GM23338 (cell line): ENCODE measurements around the gene SH3RF3. TPM values are rescaled to one million over a fixed set of nuclear protein-coding genes. Genes with fewer than 3 reads are reported as not detected.

ENCODE experiments used
- ATAC-seq: fragments of 200-7000 bp; cut with Tn5 transposase; 3 replicates; pipeline ENCODE4 v1.9.1; 2020
- DNase-seq: peaks from one replicate; pipeline ENCODE4 v3.0.0-alpha.2; 2015; ENCODE audit warnings: low spot score
- H2AFZ ChIP-seq: fragments of 200-600 bp; sonication (generic); 2 replicates; pipeline ENCODE4 v1.8.0; 2016; ENCODE audit warnings: antibody characterized with exemption, mild to moderate bottlenecking, moderate library complexity
- H3F3A ChIP-seq: fragments of 200-600 bp; sonication (generic); replicated peaks from 2 replicates; pipeline ENCODE4 v1.8.0; 2017; ENCODE audit warnings: antibody characterized with exemption, mixed run types, low read depth
- H3K27ac ChIP-seq: fragments of 200-600 bp; sonication (generic); 2 replicates; pipeline ENCODE4 v1.6.1; 2016; ENCODE audit warnings: low read depth
- H3K27me3 ChIP-seq: fragments of 200-600 bp; sonication (generic); 2 replicates; pipeline ENCODE4 v1.8.0; 2016; ENCODE audit warnings: mild to moderate bottlenecking, mixed run types, moderate library complexity; ENCODE audit not compliant: insufficient read depth
- H3K36me3 ChIP-seq: fragments of 200-600 bp; sonication (generic); 2 replicates; pipeline ENCODE4 v1.8.0; 2016; ENCODE audit warnings: mild to moderate bottlenecking; ENCODE audit not compliant: insufficient read depth
- H3K4me1 ChIP-seq: fragments of 200-600 bp; sonication (generic); 2 replicates; pipeline ENCODE4 v1.8.0; 2016; ENCODE audit warnings: mild to moderate bottlenecking, moderate library complexity; ENCODE audit not compliant: insufficient read depth
- H3K4me2 ChIP-seq: fragments of 200-600 bp; sonication (generic); 2 replicates; pipeline ENCODE4 v1.7.1; 2017; ENCODE audit warnings: mixed run types
- H3K4me3 ChIP-seq: fragments of 200-600 bp; sonication (generic); 2 replicates; pipeline ENCODE4 v1.6.1; 2016; ENCODE audit warnings: mixed run types
- H3K79me2 ChIP-seq: fragments of 200-600 bp; sonication (generic); replicated peaks from 2 replicates; pipeline ENCODE4 v1.8.0; 2017; ENCODE audit warnings: mild to moderate bottlenecking; ENCODE audit not compliant: insufficient read depth
- H3K9me2 ChIP-seq: fragments of 200-600 bp; sonication (generic); 2 replicates; pipeline ENCODE4 v1.8.0; 2017; ENCODE audit not compliant: insufficient read depth
- H4K20me1 ChIP-seq: fragments of 200-600 bp; sonication (generic); replicated peaks from 2 replicates; pipeline ENCODE4 v1.8.0; 2017; ENCODE audit warnings: mild to moderate bottlenecking; ENCODE audit not compliant: insufficient read depth
- H3K27ac Mint-ChIP-seq: 2 replicates; pipeline ENCODE4 v1.8.0; 2020; ENCODE audit warnings: inconsistent platforms, mild to moderate bottlenecking, moderate library complexity, mixed read lengths
- H3K27me3 Mint-ChIP-seq: 3 replicates; pipeline ENCODE4 v1.8.0; 2022; ENCODE audit warnings: low read depth, mild to moderate bottlenecking, moderate library complexity, mixed read lengths, inconsistent platforms; ENCODE audit not compliant: insufficient read depth, poor library complexity
- H3K36me3 Mint-ChIP-seq: 3 replicates; pipeline ENCODE4 v1.8.0; 2021; ENCODE audit warnings: low read depth, mild to moderate bottlenecking, inconsistent platforms, moderate library complexity, mixed read lengths
- H3K4me1 Mint-ChIP-seq: 3 replicates; pipeline ENCODE4 v1.8.0; 2020; ENCODE audit warnings: mild to moderate bottlenecking, inconsistent platforms, mixed read lengths
- H3K4me3 Mint-ChIP-seq: 3 replicates; pipeline ENCODE4 v1.8.0; 2021; ENCODE audit warnings: moderate library complexity, mild to moderate bottlenecking, inconsistent platforms, mixed read lengths
- H3K9me3 Mint-ChIP-seq: 3 replicates; pipeline ENCODE4 v1.8.0; 2020; ENCODE audit warnings: moderate library complexity, mild to moderate bottlenecking, inconsistent platforms, mixed read lengths
- CREB1 ChIP-seq: fragments of 250-450 bp; sonication (Bioruptor Pico); IDR thresholded peaks from 2 replicates; pipeline ENCODE4 v1.5.0; 2020; ENCODE audit warnings: low read depth, mild to moderate bottlenecking, moderate library complexity
- EZH2 ChIP-seq: fragments of 200-600 bp; sonication (generic); IDR thresholded peaks from one replicate; pipeline ENCODE4 v1.8.0; 2017; ENCODE audit warnings: antibody characterized with exemption, mild to moderate bottlenecking, low read depth; ENCODE audit not compliant: unreplicated experiment
- JUNB ChIP-seq: IDR thresholded peaks from one replicate; pipeline ENCODE4 v1.6.1; 2016; ENCODE audit warnings: antibody characterized with exemption; ENCODE audit not compliant: unreplicated experiment
- POLR2AphosphoS5 ChIP-seq: IDR thresholded peaks from 2 replicates; pipeline ENCODE4 v1.6.1; 2016; ENCODE audit warnings: antibody characterized with exemption, low read depth
- STAT1 ChIP-seq: IDR thresholded peaks from one replicate; pipeline ENCODE4 v1.6.1; 2016; ENCODE audit warnings: antibody characterized with exemption; ENCODE audit not compliant: unreplicated experiment
- ZNF331 ChIP-seq: fragments of 250-450 bp; sonication (Bioruptor Pico); IDR thresholded peaks from 2 replicates; pipeline ENCODE4 v1.5.0; 2020; ENCODE audit warnings: low read depth, mild to moderate bottlenecking, moderate library complexity
- polyA plus RNA-seq: library from polyadenylated mRNA; unstranded; fragments of >200 nt; fragmentation: Nextera tagmentation; extraction: Ambion mirVana; gene quantifications from 2 replicates; pipeline ENCODE4 v1.2.1, GENCODE V29; 2016
- total RNA-seq: library from RNA; depleted of rRNA; stranded (reverse); fragments of >200 nt; shearing (Covaris generic); gene quantifications from 2 replicates; pipeline ENCODE4 v1.2.3, GENCODE V29; 2014
- TF ChIP-seq, protein P1 (sequence below): fragments of 250-450 bp; sonication (Bioruptor Pico); IDR thresholded peaks from 2 replicates; pipeline ENCODE4 v1.5.0; 2020; ENCODE audit warnings: mild to moderate bottlenecking, moderate library complexity
- TF ChIP-seq, protein P2 (sequence below), 2 experiments: fragments of 200-600 bp in 1 of 2; sonication (generic) in 1 of 2; conservative IDR thresholded peaks; 2 replicates each; pipeline versions ENCODE4 v1.5.1 to v1.6.1; 2016 to 2017; ENCODE audit warnings: antibody characterized with exemption in 2 of 2, low read depth in 2 of 2, mild to moderate bottlenecking in 2 of 2, moderate library complexity in 1 of 2

SH3RF3 gene
- total and polyA plus RNA-seq, 2 experiments from 2014 or later: 0.11 to 0.63 TPM

DNA sequence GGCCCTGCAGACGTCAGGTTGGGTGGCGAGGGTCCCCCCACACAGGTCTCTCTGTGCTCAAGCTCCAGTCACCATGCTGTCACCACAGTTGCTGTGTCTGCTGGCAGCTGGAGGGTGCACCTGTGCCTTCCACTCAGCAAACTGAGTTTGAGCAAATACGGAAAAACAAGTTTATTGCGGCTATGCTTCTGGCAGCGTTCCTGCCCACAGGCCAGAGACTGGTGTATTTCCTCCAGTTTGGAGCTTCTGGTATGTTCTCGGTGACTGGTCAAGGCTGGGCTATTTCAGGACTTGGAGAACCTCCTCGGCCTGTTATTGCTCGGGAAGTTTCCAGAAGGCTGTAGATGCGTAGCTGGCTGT, 352.2 kb downstream of the SH3RF3 start:
- no peak overlapping the region for H3K4me3 Mint-ChIP-seq
- H3K79me2 ChIP-seq: no peaks in the 10 kb centered on the region
- peaks cover 7% of the 10 kb centered on the region for H3K27me3 Mint-ChIP-seq
- H2AFZ ChIP-seq: no peak overlapping the region
- H3K36me3 Mint-ChIP-seq: no peaks in the 10 kb centered on the region
- no peak for ATAC-seq
- no peaks in the 10 kb centered on the region for H3K36me3 ChIP-seq
- no peaks in the 10 kb centered on the region for H3K4me1 ChIP-seq
- peaks cover 3% of the 10 kb centered on the region; the same call in 1 of the 3 replicates for H3K4me1 Mint-ChIP-seq
- H3K27me3 ChIP-seq: no peaks in the 10 kb centered on the region
- no peak overlapping the region for H3K4me3 ChIP-seq
- H3K4me2 ChIP-seq: no peak overlapping the region
- no peak overlapping the region for H3K27ac Mint-ChIP-seq
- TF ChIP-seq ZNF331 (CRISPR knock-in tag) (no peak), STAT1 (no peak), EZH2 (no peak), CREB1 (no peak), JUNB (no peak)
- peaks cover 6% of the 10 kb centered on the region; the same call in 1 of the 2 replicates for H3K9me2 ChIP-seq
- no peak overlapping the region for H3K27ac ChIP-seq
- no peaks in the 10 kb centered on the region for H3F3A ChIP-seq
- H3K9me3 Mint-ChIP-seq: no peaks in the 10 kb centered on the region
- no peak for DNase-seq
- no peaks in the 10 kb centered on the region; the same call in 1 of the 2 replicates for H4K20me1 ChIP-seq

DNA sequence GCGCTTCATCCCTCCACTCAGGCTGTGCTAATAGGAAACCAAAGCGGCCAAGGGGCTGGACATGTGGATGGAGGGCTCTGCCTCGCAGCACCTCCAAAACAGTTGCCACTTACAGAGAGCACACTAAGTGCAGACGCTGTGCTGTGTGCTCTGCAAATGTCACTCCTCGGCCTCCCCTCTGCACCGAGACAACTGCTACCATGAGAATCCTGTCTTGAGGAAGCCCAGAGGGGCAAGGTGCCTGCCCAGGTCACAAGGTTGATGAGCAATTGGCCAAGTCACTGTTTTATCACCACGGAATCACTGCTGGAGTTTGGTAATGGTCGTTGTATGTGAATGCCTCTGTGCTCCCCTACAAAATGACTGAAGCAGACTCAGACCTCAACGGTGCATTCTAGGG, 352.6 kb downstream of the SH3RF3 start:
- peaks cover 3% of the 10 kb centered on the region; the same call in 1 of the 3 replicates for H3K4me1 Mint-ChIP-seq
- no peaks in the 10 kb centered on the region for H3K36me3 Mint-ChIP-seq
- Histone ChIP-seq H2AFZ (no peak overlapping the region), H3K27me3 (no peaks in the 10 kb centered on the region), H3K27ac (no peak overlapping the region), H3F3A (no peaks in the 10 kb centered on the region), H3K79me2 (no peaks in the 10 kb centered on the region), H3K4me2 (no peak overlapping the region), H3K4me3 (no peak overlapping the region), H3K36me3 (no peaks in the 10 kb centered on the region), H4K20me1 (no peaks in the 10 kb centered on the region; the same call in 1 of the 2 replicates), H3K4me1 (no peaks in the 10 kb centered on the region), H3K9me2 (peaks cover 3% of the 10 kb centered on the region; the same call in 1 of the 2 replicates)
- no peak for ATAC-seq
- DNase-seq: no peak
- H3K27me3 Mint-ChIP-seq: peaks cover 7% of the 10 kb centered on the region
- no peak overlapping the region for H3K4me3 Mint-ChIP-seq
- H3K27ac Mint-ChIP-seq: no peak overlapping the region
- TF ChIP-seq, protein P1, sequence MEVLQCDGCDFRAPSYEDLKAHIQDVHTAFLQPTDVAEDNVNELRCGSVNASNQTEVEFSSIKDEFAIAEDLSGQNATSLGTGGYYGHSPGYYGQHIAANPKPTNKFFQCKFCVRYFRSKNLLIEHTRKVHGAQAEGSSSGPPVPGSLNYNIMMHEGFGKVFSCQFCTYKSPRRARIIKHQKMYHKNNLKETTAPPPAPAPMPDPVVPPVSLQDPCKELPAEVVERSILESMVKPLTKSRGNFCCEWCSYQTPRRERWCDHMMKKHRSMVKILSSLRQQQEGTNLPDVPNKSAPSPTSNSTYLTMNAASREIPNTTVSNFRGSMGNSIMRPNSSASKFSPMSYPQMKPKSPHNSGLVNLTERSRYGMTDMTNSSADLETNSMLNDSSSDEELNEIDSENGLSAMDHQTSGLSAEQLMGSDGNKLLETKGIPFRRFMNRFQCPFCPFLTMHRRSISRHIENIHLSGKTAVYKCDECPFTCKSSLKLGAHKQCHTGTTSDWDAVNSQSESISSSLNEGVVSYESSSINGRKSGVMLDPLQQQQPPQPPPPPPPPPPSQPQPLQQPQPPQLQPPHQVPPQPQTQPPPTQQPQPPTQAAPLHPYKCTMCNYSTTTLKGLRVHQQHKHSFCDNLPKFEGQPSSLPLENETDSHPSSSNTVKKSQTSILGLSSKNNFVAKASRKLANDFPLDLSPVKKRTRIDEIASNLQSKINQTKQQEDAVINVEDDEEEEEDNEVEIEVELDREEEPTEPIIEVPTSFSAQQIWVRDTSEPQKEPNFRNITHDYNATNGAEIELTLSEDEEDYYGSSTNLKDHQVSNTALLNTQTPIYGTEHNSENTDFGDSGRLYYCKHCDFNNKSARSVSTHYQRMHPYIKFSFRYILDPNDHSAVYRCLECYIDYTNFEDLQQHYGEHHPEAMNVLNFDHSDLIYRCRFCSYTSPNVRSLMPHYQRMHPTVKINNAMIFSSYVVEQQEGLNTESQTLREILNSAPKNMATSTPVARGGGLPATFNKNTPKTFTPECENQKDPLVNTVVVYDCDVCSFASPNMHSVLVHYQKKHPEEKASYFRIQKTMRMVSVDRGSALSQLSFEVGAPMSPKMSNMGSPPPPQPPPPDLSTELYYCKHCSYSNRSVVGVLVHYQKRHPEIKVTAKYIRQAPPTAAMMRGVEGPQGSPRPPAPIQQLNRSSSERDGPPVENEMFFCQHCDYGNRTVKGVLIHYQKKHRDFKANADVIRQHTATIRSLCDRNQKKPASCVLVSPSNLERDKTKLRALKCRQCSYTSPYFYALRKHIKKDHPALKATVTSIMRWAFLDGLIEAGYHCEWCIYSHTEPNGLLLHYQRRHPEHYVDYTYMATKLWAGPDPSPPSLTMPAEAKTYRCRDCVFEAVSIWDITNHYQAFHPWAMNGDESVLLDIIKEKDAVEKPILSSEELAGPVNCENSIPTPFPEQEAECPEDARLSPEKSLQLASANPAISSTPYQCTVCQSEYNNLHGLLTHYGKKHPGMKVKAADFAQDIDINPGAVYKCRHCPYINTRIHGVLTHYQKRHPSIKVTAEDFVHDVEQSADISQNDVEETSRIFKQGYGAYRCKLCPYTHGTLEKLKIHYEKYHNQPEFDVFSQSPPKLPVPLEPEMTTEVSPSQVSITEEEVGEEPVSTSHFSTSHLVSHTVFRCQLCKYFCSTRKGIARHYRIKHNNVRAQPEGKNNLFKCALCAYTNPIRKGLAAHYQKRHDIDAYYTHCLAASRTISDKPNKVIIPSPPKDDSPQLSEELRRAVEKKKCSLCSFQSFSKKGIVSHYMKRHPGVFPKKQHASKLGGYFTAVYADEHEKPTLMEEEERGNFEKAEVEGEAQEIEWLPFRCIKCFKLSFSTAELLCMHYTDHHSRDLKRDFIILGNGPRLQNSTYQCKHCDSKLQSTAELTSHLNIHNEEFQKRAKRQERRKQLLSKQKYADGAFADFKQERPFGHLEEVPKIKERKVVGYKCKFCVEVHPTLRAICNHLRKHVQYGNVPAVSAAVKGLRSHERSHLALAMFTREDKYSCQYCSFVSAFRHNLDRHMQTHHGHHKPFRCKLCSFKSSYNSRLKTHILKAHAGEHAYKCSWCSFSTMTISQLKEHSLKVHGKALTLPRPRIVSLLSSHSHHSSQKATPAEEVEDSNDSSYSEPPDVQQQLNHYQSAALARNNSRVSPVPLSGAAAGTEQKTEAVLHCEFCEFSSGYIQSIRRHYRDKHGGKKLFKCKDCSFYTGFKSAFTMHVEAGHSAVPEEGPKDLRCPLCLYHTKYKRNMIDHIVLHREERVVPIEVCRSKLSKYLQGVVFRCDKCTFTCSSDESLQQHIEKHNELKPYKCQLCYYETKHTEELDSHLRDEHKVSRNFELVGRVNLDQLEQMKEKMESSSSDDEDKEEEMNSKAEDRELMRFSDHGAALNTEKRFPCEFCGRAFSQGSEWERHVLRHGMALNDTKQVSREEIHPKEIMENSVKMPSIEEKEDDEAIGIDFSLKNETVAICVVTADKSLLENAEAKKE (CRISPR knock-in tag): no peak
- TF ChIP-seq STAT1 (no peak), POLR2AphosphoS5 (no peak), CREB1 (no peak), EZH2 (no peak)
- TF ChIP-seq, protein P2, sequence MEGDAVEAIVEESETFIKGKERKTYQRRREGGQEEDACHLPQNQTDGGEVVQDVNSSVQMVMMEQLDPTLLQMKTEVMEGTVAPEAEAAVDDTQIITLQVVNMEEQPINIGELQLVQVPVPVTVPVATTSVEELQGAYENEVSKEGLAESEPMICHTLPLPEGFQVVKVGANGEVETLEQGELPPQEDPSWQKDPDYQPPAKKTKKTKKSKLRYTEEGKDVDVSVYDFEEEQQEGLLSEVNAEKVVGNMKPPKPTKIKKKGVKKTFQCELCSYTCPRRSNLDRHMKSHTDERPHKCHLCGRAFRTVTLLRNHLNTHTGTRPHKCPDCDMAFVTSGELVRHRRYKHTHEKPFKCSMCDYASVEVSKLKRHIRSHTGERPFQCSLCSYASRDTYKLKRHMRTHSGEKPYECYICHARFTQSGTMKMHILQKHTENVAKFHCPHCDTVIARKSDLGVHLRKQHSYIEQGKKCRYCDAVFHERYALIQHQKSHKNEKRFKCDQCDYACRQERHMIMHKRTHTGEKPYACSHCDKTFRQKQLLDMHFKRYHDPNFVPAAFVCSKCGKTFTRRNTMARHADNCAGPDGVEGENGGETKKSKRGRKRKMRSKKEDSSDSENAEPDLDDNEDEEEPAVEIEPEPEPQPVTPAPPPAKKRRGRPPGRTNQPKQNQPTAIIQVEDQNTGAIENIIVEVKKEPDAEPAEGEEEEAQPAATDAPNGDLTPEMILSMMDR (conservative IDR thresholded peaks at IDR 0.05; ENCODE audit: low read depth in 2 of 2): no peak
- H3K9me3 Mint-ChIP-seq: no peaks in the 10 kb centered on the region
